Caco-2 (cell line): ENCODE data around the gene CTCF. TPM values are rescaled to one million over a fixed set of nuclear protein-coding genes. Genes with fewer than 3 reads are reported as not detected.

Experiments
- BruUV-seq: library from RNA; stranded (reverse); fragments of 400-500 nt; replicated peaks from 2 replicates; lab custom pipeline; 2021; lab: Mats Ljungman, UMichigan
- CTCF ChIA-PET: fragments of 300-600 bp; sonication (Branson Sonifier 250); formaldehyde crosslinking; loops from one replicate; lab custom pipeline; 2022; ENCODE audit warnings: antibody characterized with exemption; lab: Charles Lee
- POLR2A ChIA-PET: fragments of 300-600 bp; sonication (Branson Sonifier 250); formaldehyde crosslinking; loops from one replicate; lab custom pipeline; 2022; ENCODE audit warnings: antibody characterized with exemption; lab: Charles Lee
- DNase-seq, 2 experiments: peaks; one replicate each; pipeline versions ENCODE4 v3.0.0 to v3.0.0-alpha.2; 2020 to 2022
- H3K27me3 ChIP-seq: replicated peaks from 2 replicates; pipeline ENCODE4 v1.6.0; 2011; ENCODE audit warnings: low read length; ENCODE audit not compliant: control insufficient read depth, insufficient read depth
- H3K36me3 ChIP-seq: 2 replicates; pipeline ENCODE4 v1.5.1; 2011; ENCODE audit warnings: low read length; ENCODE audit not compliant: control insufficient read depth, insufficient read depth
- H3K4me1 ChIP-seq: fragments of 250-450 bp; sonication (Bioruptor Pico); 2 replicates; pipeline ENCODE4 v1.5.1; 2020; ENCODE audit warnings: mild to moderate bottlenecking
- H3K4me3 ChIP-seq: 2 replicates; pipeline ENCODE4 v1.5.1; 2011; ENCODE audit warnings: low read depth, mild to moderate bottlenecking, control low read depth, low read length
- H3K9me3 ChIP-seq: fragments of 250-450 bp; sonication (Bioruptor Pico); 2 replicates; pipeline ENCODE4 v1.5.1; 2020; ENCODE audit warnings: mild to moderate bottlenecking, moderate library complexity
- H3K27ac Mint-ChIP-seq: one replicate; pipeline ENCODE4 v1.8.0; 2022; ENCODE audit warnings: mixed read lengths; ENCODE audit not compliant: unreplicated experiment
- H3K27me3 Mint-ChIP-seq: one replicate; pipeline ENCODE4 v1.8.0; 2022; ENCODE audit warnings: mixed read lengths; ENCODE audit not compliant: insufficient read depth, unreplicated experiment
- H3K36me3 Mint-ChIP-seq: one replicate; pipeline ENCODE4 v1.8.0; 2022; ENCODE audit warnings: mild to moderate bottlenecking, mixed read lengths; ENCODE audit not compliant: insufficient read depth, unreplicated experiment
- H3K4me1 Mint-ChIP-seq: one replicate; pipeline ENCODE4 v1.8.0; 2022; ENCODE audit warnings: low read depth, mixed read lengths; ENCODE audit not compliant: unreplicated experiment
- H3K4me3 Mint-ChIP-seq: one replicate; pipeline ENCODE4 v1.8.0; 2022; ENCODE audit warnings: mild to moderate bottlenecking, moderate library complexity, mixed read lengths; ENCODE audit not compliant: unreplicated experiment
- H3K9me3 Mint-ChIP-seq: one replicate; pipeline ENCODE4 v1.8.0; 2022; ENCODE audit warnings: mixed read lengths; ENCODE audit not compliant: unreplicated experiment
- CTCF ChIP-seq, 2 experiments: fragments of 200-600 bp in 1 of 2; IDR thresholded peaks; 1 replicate in 1 of 2; 2 replicates in 1 of 2; pipeline versions ENCODE4 v1.5.1 to v1.8.0; 2011 to 2022; ENCODE audit warnings: antibody characterized with exemption in 1 of 2, control low read depth in 1 of 2, inconsistent platforms in 1 of 2, low read depth in 1 of 2, low read length in 1 of 2, mild to moderate bottlenecking in 1 of 2, moderate library complexity in 1 of 2; ENCODE audit not compliant: insufficient read depth in 1 of 2, severe bottlenecking in 1 of 2, unreplicated experiment in 1 of 2
- intact Hi-C: fragments of 100-400 bp; cut with micrococcal nuclease; formaldehyde crosslinking; loops from one replicate; pipeline ENCODE4 v1.10.0; 2022; ENCODE audit not compliant: unreplicated experiment
- total RNA-seq: library from RNA; stranded (reverse); gene quantifications from 2 replicates; pipeline ENCODE4 v1.2.3, GENCODE V29; 2022

Gene CTCF
- total RNA-seq, 1 experiment from 2014 or later: 67.8 TPM

- no TSS peak for BruUV-seq
- Histone ChIP-seq H3K27me3 (no peaks in the 10 kb centered on the region), H3K36me3 (no peaks in the 10 kb centered on the region), H3K9me3 (no peaks in the 10 kb centered on the region), H3K4me3 (no peak overlapping the region), H3K4me1 (0 out of 2 replicates have a peak, but pooled peaks cover 4% of the 10 kb centered on the region)
- ChIA-PET POLR2A (no interaction called here), CTCF (interaction anchor here (0.7 kb wide), 2 partner anchors 11 to 155 kb away, joined by 3 to 7 read pairs; partner anchors contain the start of gene RIPOR1)
- peaks cover 15% of the 10 kb centered on the region for H3K4me1 Mint-ChIP-seq
- intact Hi-C loops: no loop called here
- no peak for TF ChIP-seq CTCF (IDR thresholded peaks at IDR 0.05; ENCODE audit: insufficient read depth in 1 of 2, low read depth in 1 of 2, low read length in 1 of 2, severe bottlenecking in 1 of 2, unreplicated experiment in 1 of 2)
- no peaks in the 10 kb centered on the region for H3K9me3 Mint-ChIP-seq
- no peaks in the 10 kb centered on the region for H3K27me3 Mint-ChIP-seq
- H3K27ac Mint-ChIP-seq: no peak overlapping the region
- H3K4me3 Mint-ChIP-seq: no peak overlapping the region
- peak in 1 of 2 experiments; percentile 60 for DNase-seq
- peaks cover 5% of the 10 kb centered on the region for H3K36me3 Mint-ChIP-seq
These were observed 44.5 kb upstream of the CTCF start for GRCh38 chr16:67517661-67518423.

DNA sequence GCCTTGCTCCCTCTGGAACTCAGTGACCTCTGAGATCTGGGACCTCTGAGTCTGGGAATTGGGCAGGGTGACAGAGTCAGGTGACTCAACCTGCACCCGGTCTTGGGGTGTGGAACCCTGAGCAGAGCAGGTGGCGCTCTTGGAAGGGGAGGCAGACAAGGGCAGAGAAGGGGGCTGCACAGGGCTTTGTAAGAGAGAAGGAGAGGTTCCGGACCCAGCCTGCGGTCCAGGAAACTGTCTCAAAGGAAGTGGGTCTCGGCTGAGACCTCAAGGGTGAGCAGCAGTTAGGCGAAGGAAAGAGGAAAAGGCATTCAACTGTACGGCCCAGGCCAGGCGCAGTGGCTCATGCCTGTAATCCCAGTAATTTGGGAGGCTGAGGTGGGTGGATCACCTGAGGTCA is 43.6 kb upstream of the CTCF start:
- Histone ChIP-seq H3K9me3 (no peaks in the 10 kb centered on the region), H3K4me3 (no peak overlapping the region), H3K36me3 (no peaks in the 10 kb centered on the region), H3K27me3 (no peaks in the 10 kb centered on the region), H3K4me1 (0 out of 2 replicates have a peak, but pooled peaks cover 4% of the 10 kb centered on the region)
- H3K27ac Mint-ChIP-seq: no peak overlapping the region
- H3K4me1 Mint-ChIP-seq: peaks cover 15% of the 10 kb centered on the region
- no peaks in the 10 kb centered on the region for H3K27me3 Mint-ChIP-seq
- ChIA-PET POLR2A (no interaction called here), CTCF (interaction anchor here (0.7 kb wide), 1 partner anchor 149 kb away, joined by 3 read pairs; no protein-coding TSS in a partner anchor)
- no peak for DNase-seq
- H3K36me3 Mint-ChIP-seq: peaks cover 5% of the 10 kb centered on the region
- no peak overlapping the region for H3K4me3 Mint-ChIP-seq
- intact Hi-C loops: no loop called here
- H3K9me3 Mint-ChIP-seq: no peaks in the 10 kb centered on the region
- no TSS peak for BruUV-seq
- no peak for TF ChIP-seq CTCF (IDR thresholded peaks at IDR 0.05; ENCODE audit: insufficient read depth in 1 of 2, low read depth in 1 of 2, low read length in 1 of 2, severe bottlenecking in 1 of 2, unreplicated experiment in 1 of 2)

GRCh38 chr16:67519242-67519641 is 43.1 kb upstream of the CTCF start:
- no TSS peak for BruUV-seq
- H3K9me3 Mint-ChIP-seq: no peaks in the 10 kb centered on the region

More at GRCh38 chr16:67519242-67519641, 43.1 kb upstream of the CTCF start:
- Histone ChIP-seq H3K4me1 (peaks cover 4% of the 10 kb centered on the region), H3K27me3 (no peaks in the 10 kb centered on the region), H3K36me3 (no peaks in the 10 kb centered on the region), H3K4me3 (no peak overlapping the region), H3K9me3 (no peaks in the 10 kb centered on the region)
- Mint-ChIP-seq H3K27ac (no peak overlapping the region), H3K4me1 (peaks cover 17% of the 10 kb centered on the region), H3K36me3 (peaks cover 5% of the 10 kb centered on the region), H3K27me3 (no peaks in the 10 kb centered on the region), H3K4me3 (no peak overlapping the region)
- intact Hi-C loops: no loop called here
- no peak for TF ChIP-seq CTCF (IDR thresholded peaks at IDR 0.05; ENCODE audit: insufficient read depth in 1 of 2, low read depth in 1 of 2, low read length in 1 of 2, severe bottlenecking in 1 of 2, unreplicated experiment in 1 of 2)
- no peak for DNase-seq
- CTCF ChIA-PET: interaction anchor here (0.7 kb wide), 2 partner anchors 149 to 997 kb away, joined by 3 to 4 read pairs; no protein-coding TSS in a partner anchor
- POLR2A ChIA-PET: no interaction called here
